GM12878 (cell line): ENCODE data around the gene TOPBP1. TPM values are rescaled to one million over a fixed set of nuclear protein-coding genes. Genes with fewer than 3 reads are reported as not detected.

Experiments
- ATAC-seq: fragments of 200-7000 bp; cut with Tn5 transposase; 3 replicates; pipeline ENCODE4 v1.9.1; 2020; ENCODE audit warnings: mild to moderate bottlenecking, moderate library complexity
- BruUV-seq: library from RNA; stranded (reverse); fragments of 400-500 nt; replicated peaks from 2 replicates; lab custom pipeline; 2021; lab: Mats Ljungman, UMichigan
- CTCF ChIA-PET: fragments of 300-600 bp; sonication (Branson Sonifier 250); formaldehyde crosslinking; extraction: SDS; loops from one replicate; lab custom pipeline; 2021; ENCODE audit warnings: inconsistent platforms; lab: Yijun Ruan, JAX
- POLR2A ChIA-PET: fragments of 350-600 bp; formaldehyde crosslinking; extraction: SDS; loops from one replicate; lab custom pipeline; 2021; ENCODE audit warnings: inconsistent platforms; lab: Charles Lee
- RAD21 ChIA-PET: fragments of 300-600 bp; sonication (Branson Sonifier 250); formaldehyde crosslinking; loops from one replicate; lab custom pipeline; 2023; ENCODE audit warnings: antibody characterized with exemption; ENCODE audit not compliant: unreplicated experiment; lab: Charles Lee
- SMC1A ChIA-PET: fragments of 300-600 bp; sonication (Branson Sonifier 250); formaldehyde crosslinking; loops from one replicate; lab custom pipeline; 2023; ENCODE audit not compliant: unreplicated experiment, uncharacterized antibody; lab: Charles Lee
- DNase-seq: peaks from one replicate; pipeline ENCODE4 v3.0.0-alpha.2; 2011; ENCODE audit warnings: low read depth, low spot score
- FAIRE-seq: peaks from 3 replicates; lab custom pipeline; 2011; peaks lifted over from hg19 to GRCh38; lab: Jason Lieb, UNC
- H2AFZ ChIP-seq: 2 replicates; pipeline ENCODE4 v1.6.0; 2011; ENCODE audit warnings: low read depth, low read length, control low read depth; ENCODE audit not compliant: control insufficient read depth
- H3K27ac ChIP-seq: 2 replicates; pipeline ENCODE4 v1.5.1; 2011; ENCODE audit warnings: control low read depth; ENCODE audit not compliant: control insufficient read depth, insufficient read depth
- H3K27me3 ChIP-seq, 2 experiments: replicated peaks in 1 of 2; 2 replicates each; pipeline versions ENCODE4 v1.6.0 to v1.6.1; 2011; ENCODE audit warnings: low read length in 1 of 2; ENCODE audit not compliant: control insufficient read depth in 2 of 2, insufficient read depth in 2 of 2
- H3K36me3 ChIP-seq, 2 experiments: 2 replicates each; pipeline ENCODE4 v1.5.1; 2011; ENCODE audit warnings: low read length in 1 of 2; ENCODE audit not compliant: control insufficient read depth in 2 of 2, insufficient read depth in 2 of 2
- H3K4me1 ChIP-seq: 2 replicates; pipeline ENCODE4 v1.6.1; 2011; ENCODE audit warnings: mild to moderate bottlenecking, low read length, moderate library complexity, mixed read lengths; ENCODE audit not compliant: control insufficient read depth, insufficient read depth
- H3K4me2 ChIP-seq: 2 replicates; pipeline ENCODE4 v1.6.0; 2011; ENCODE audit warnings: control low read depth; ENCODE audit not compliant: control insufficient read depth, insufficient read depth
- H3K4me3 ChIP-seq: fragments of 200-600 bp; sonication (generic); 2 replicates; pipeline ENCODE4 v1.5.1; 2016
- H3K79me2 ChIP-seq: 2 replicates; pipeline ENCODE4 v1.6.0; 2011; ENCODE audit warnings: low read length; ENCODE audit not compliant: control insufficient read depth, insufficient read depth
- H3K9ac ChIP-seq: 2 replicates; pipeline ENCODE4 v1.8.0; 2011; ENCODE audit warnings: low read length, control low read depth, mixed read lengths; ENCODE audit not compliant: control insufficient read depth, insufficient read depth
- H3K9me3 ChIP-seq: replicated peaks from 3 replicates; pipeline ENCODE4 v1.5.1; 2011; ENCODE audit warnings: mild to moderate bottlenecking, low read length; ENCODE audit not compliant: control insufficient read depth, insufficient read depth
- H4K20me1 ChIP-seq: 2 replicates; pipeline ENCODE4 v1.6.0; 2011; ENCODE audit not compliant: control insufficient read depth, insufficient read depth
- BMI1 ChIP-seq: fragments of 450-650 bp; IDR thresholded peaks from 2 replicates; pipeline ENCODE4 v1.6.1; 2016; ENCODE audit warnings: mild to moderate bottlenecking, moderate library complexity, borderline replicate concordance
- CEBPB ChIP-seq, 2 experiments: fragments of 150-350 bp in 1 of 2; IDR thresholded peaks; 2 replicates each; pipeline ENCODE4 v1.6.1; 2012 to 2014; ENCODE audit warnings: low read depth in 2 of 2, low read length in 2 of 2, borderline replicate concordance in 1 of 2, inconsistent platforms in 1 of 2
- CHD4 ChIP-seq: fragments of 200-600 bp; sonication (generic); IDR thresholded peaks from 2 replicates; pipeline ENCODE4 v1.6.1; 2016; ENCODE audit warnings: mild to moderate bottlenecking
- EZH2 ChIP-seq: IDR thresholded peaks from 2 replicates; pipeline ENCODE4 v1.6.1; 2012; ENCODE audit warnings: low read depth, mild to moderate bottlenecking, control low read depth, inconsistent platforms, low read length, borderline replicate concordance; ENCODE audit not compliant: control insufficient read depth
- GATAD2B ChIP-seq: fragments of 450-650 bp; conservative IDR thresholded peaks from 2 replicates; pipeline ENCODE4 v1.6.1; 2017; ENCODE audit warnings: low read depth, mild to moderate bottlenecking, moderate library complexity
- JUND ChIP-seq: IDR thresholded peaks from 2 replicates; pipeline ENCODE4 v1.6.1; 2012; ENCODE audit warnings: low read depth, mild to moderate bottlenecking, low read length, improper control_type of control experiment, moderate library complexity
- POU2F2 ChIP-seq: IDR thresholded peaks from 3 replicates; pipeline ENCODE4 v1.6.1; 2011; ENCODE audit warnings: low read depth, mild to moderate bottlenecking, low read length, borderline replicate concordance
- RAD21 ChIP-seq: IDR thresholded peaks from 2 replicates; pipeline ENCODE4 v1.6.1; 2011; ENCODE audit warnings: mild to moderate bottlenecking, low read depth, low read length, moderate library complexity; ENCODE audit not compliant: insufficient read depth
- STAT3 ChIP-seq: IDR thresholded peaks from 2 replicates; pipeline ENCODE4 v1.6.1; 2011; ENCODE audit warnings: low read depth, low read length, improper control_type of control experiment
- YBX1 ChIP-seq: fragments of 450-650 bp; IDR thresholded peaks from 2 replicates; pipeline ENCODE4 v1.6.1; 2016; ENCODE audit warnings: antibody characterized with exemption
- ZNF24 ChIP-seq: fragments of 450-650 bp; IDR thresholded peaks from 2 replicates; pipeline ENCODE4 v1.6.1; 2017; ENCODE audit warnings: antibody characterized with exemption, mild to moderate bottlenecking
- ZNF687 ChIP-seq: fragments of 450-650 bp; IDR thresholded peaks from 2 replicates; pipeline ENCODE4 v1.6.1; 2017; ENCODE audit warnings: mild to moderate bottlenecking, moderate library complexity
- WGBS: methylation state at CpG from one replicate; pipeline ENCODE4 v1.1.6; 2016; ENCODE audit warnings: low lambda C conversion rate; ENCODE audit not compliant: insufficient replicate concordance, insufficient coverage; ENCODE audit errors: missing lambda C conversion rate; 5-methylcytosine and 5-hydroxymethylcytosine counted together
- in situ Hi-C: fragments of 300-500 bp; cut with MboI; formaldehyde crosslinking; loops from 9 replicates; pipeline ENCODE4 v1.14.3; 2018; ENCODE audit warnings: mixed read lengths
- intact Hi-C: fragments of 100-400 bp; cut with micrococcal nuclease; formaldehyde crosslinking; loops from one replicate; pipeline ENCODE4 v1.14.2; 2022; ENCODE audit not compliant: unreplicated experiment
- polyA plus RNA-seq, 11 experiments: library from polyadenylated mRNA; depleted of rRNA in 4 of 11; unstranded in 6 of 11; stranded (reverse) in 5 of 11; fragments of >200 nt; fragmentation: Nextera tagmentation in 4 of 11; fragmentation: Illumina TruSeq in 1 of 11; extraction: Ambion mirVana in 4 of 11; extraction: Trizol in 1 of 11; gene quantifications; 1 replicate in 1 of 11; 2 replicates in 10 of 11; pipeline versions ENCODE4 v1.2.1 to v1.2.3, GENCODE V29; 2011 to 2016; ENCODE audit warnings: inconsistent platforms in 2 of 11, missing spikeins in 2 of 11, low read depth in 1 of 11
- total RNA-seq, 4 experiments: library from RNA; depleted of rRNA in 3 of 4; stranded (reverse); fragments of >200 nt in 3 of 4; fragmentation: Illumina TruSeq in 1 of 4; extraction: Trizol in 1 of 4; gene quantifications; 2 replicates each; pipeline versions ENCODE4 v1.2.1 to v1.2.3, GENCODE V29; 2013 to 2021
- TF ChIP-seq, protein P1 (sequence below): IDR thresholded peaks from 2 replicates; pipeline ENCODE4 v1.6.1; 2011; ENCODE audit warnings: low read depth, low read length, improper control_type of control experiment, borderline replicate concordance
- TF ChIP-seq, protein P2 (sequence below): IDR thresholded peaks from 2 replicates; pipeline ENCODE4 v1.6.1; 2011; ENCODE audit warnings: borderline replicate concordance, low read depth, mild to moderate bottlenecking, moderate library complexity, low read length; ENCODE audit not compliant: insufficient read depth, poor library complexity, severe bottlenecking

Gene TOPBP1
- total and polyA plus RNA-seq, 10 of the 15 experiments (the other 5 are each of a cell fraction or from before 2014, with no cell fraction given): 18.3 to 99.3 (median 61.5) TPM

DNA sequence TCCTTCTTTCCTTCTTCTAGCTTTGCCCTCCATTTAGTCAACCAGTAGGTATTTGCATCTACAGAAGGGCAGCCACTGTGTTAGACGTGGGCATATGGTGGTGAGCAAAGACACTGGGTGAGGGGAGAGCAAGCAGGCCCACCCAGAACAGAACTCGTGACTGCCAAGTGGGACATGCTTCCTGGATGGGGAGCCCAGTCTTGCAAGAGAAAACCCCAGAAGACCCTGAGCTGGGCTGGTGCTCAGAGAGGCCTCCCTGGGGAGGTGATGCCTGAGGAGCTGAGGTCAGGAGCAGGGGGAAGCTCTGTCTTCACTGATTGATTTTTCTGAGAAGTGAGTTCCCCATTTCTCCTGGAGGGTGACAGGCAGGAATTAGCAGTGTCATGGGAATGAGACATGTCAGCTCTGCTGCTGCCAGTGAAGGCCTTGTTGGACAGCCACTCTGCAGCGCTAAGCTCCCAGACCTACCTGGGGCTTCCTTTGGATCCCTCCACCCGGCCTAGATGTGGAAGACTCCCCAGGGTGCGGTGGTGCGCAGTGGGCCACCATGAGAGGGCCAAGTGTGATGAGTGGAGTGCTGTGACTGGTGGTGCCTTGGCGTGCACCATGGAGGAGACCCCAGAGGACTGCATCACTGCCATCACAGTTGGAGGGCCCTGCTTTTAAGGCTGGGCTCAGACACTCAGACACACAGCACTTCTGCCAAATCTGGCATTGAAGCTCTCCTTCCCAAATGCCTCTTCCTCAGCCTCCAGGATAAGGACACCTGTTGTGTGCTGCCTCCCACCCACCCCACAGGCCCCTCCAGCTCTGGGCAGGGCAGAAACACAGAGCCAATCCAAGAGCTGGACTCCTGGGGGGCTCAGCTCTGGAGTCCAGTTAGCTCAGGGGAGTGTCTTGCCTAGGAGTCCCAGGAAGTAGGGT lies 40.0 kb upstream of the TOPBP1 start:
- CTCF ChIA-PET: interaction anchor here (1.3 kb wide), 1 partner anchor 15 kb away, joined by 3 read pairs; no protein-coding TSS in a partner anchor
- intact Hi-C loops (no loop called here), in situ Hi-C loops (no loop called here)
- H3K36me3 ChIP-seq: no peaks in the 10 kb centered on the region
- no peaks in the 10 kb centered on the region for H3K79me2 ChIP-seq
- DNase-seq (no peak), FAIRE-seq (no peak), ATAC-seq (no peak)
- SMC1A ChIA-PET: no interaction called here
- H3K4me2 ChIP-seq: no peak overlapping the region
- H4K20me1 ChIP-seq: no peaks in the 10 kb centered on the region
- H3K9ac ChIP-seq: no peak overlapping the region
- BruUV-seq: no TSS peak
- POLR2A ChIA-PET: no interaction called here
- H3K27me3 ChIP-seq: peaks cover 0 to 2% of the 10 kb centered on the region in 2 experiments; a peak in 1 of 4 replicates
- no peak overlapping the region for H2AFZ ChIP-seq
- no peak overlapping the region for H3K27ac ChIP-seq
- RAD21 ChIA-PET: interaction anchor here (0.5 kb wide), 1 partner anchor 105 kb away, joined by 3 read pairs; no protein-coding TSS in a partner anchor
- H3K9me3 ChIP-seq: no peaks in the 10 kb centered on the region
- no peaks in the 10 kb centered on the region for H3K4me1 ChIP-seq
- H3K4me3 ChIP-seq: no peak overlapping the region
- WGBS: 38% methylated on average over 7 of the region's 7 CpGs
- TF ChIP-seq CHD4: no peak
- no peak for TF ChIP-seq BMI1
- no peak for TF ChIP-seq ZNF24
- TF ChIP-seq, protein P1, sequence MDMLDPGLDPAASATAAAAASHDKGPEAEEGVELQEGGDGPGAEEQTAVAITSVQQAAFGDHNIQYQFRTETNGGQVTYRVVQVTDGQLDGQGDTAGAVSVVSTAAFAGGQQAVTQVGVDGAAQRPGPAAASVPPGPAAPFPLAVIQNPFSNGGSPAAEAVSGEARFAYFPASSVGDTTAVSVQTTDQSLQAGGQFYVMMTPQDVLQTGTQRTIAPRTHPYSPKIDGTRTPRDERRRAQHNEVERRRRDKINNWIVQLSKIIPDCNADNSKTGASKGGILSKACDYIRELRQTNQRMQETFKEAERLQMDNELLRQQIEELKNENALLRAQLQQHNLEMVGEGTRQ: no peak
- TF ChIP-seq POU2F2: no peak
- no peak for TF ChIP-seq CEBPB (IDR thresholded peaks at IDR 0.05; ENCODE audit: borderline replicate concordance in 1 of 2, low read depth in 2 of 2, low read length in 2 of 2)
- TF ChIP-seq, protein P2, sequence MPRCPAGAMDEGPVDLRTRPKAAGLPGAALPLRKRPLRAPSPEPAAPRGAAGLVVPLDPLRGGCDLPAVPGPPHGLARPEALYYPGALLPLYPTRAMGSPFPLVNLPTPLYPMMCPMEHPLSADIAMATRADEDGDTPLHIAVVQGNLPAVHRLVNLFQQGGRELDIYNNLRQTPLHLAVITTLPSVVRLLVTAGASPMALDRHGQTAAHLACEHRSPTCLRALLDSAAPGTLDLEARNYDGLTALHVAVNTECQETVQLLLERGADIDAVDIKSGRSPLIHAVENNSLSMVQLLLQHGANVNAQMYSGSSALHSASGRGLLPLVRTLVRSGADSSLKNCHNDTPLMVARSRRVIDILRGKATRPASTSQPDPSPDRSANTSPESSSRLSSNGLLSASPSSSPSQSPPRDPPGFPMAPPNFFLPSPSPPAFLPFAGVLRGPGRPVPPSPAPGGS: no peak
- no peak for TF ChIP-seq ZNF687
- no peak for TF ChIP-seq JUND
- TF ChIP-seq GATAD2B: no peak
- TF ChIP-seq STAT3: no peak
- no peak for TF ChIP-seq EZH2
- TF ChIP-seq RAD21: no peak
- no peak for TF ChIP-seq YBX1
